AG04449 (cell line): ENCODE data around the gene FARS2.

Experiments used
- CTCF ChIA-PET: fragments of 350-600 bp; formaldehyde crosslinking; extraction: SDS; loops from one replicate; lab custom pipeline; 2021; ENCODE audit warnings: antibody characterized with exemption; lab: Yijun Ruan, JAX
- POLR2A ChIA-PET: fragments of 400-600, 350-600 bp; formaldehyde crosslinking; extraction: SDS; loops from one replicate; lab custom pipeline; 2020; ENCODE audit warnings: antibody characterized with exemption, inconsistent platforms; lab: Yijun Ruan, JAX
- DNase-seq: peaks from one replicate; pipeline ENCODE4 v3.0.0-alpha.2; 2010; ENCODE audit warnings: low read depth, low spot score
- H3K4me3 ChIP-seq: 2 replicates; pipeline ENCODE4 v1.5.1; 2011; ENCODE audit warnings: low read depth, mild to moderate bottlenecking, control low read depth, low read length
- CTCF ChIP-seq: IDR thresholded peaks from one replicate; pipeline ENCODE4 v1.5.1; 2011; ENCODE audit warnings: mild to moderate bottlenecking, moderate library complexity, low read length, control low read depth, inconsistent platforms; ENCODE audit not compliant: insufficient read depth; ENCODE audit errors: missing control alignments

Gene FARS2

GRCh38 chr6:5529015-5529414 lies 267.7 kb downstream of the FARS2 start:
- DNase-seq, result no peak
- TF ChIP-seq CTCF, result no peak
- ChIA-PET CTCF (no interaction called here), POLR2A (no interaction called here)
- no peak overlapping the region for H3K4me3 ChIP-seq

DNA sequence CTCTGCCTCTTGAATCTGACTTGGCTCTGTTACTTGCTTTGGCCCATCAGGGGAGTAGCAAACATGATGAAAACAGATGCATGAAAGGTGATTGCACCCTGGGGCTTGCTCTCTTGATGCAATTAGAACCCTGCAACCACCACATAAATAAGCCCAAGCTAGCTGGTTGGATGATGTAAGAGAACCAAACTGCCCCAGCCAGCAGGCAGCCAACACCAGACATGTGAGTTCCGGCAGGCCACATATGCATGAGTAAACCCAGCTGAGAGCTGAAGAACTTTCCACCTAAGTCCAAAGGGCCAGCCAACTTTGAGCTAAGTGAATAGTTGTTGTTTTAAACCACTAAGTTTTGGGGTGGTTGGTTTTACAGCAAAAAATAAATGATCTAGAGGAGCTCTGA lies 268.4 kb downstream of the FARS2 start:
- no peak for DNase-seq
- ChIA-PET POLR2A (no interaction called here), CTCF (interaction anchor here (1.0 kb wide), 1 partner anchor 58 kb away, joined by 5 read pairs; no protein-coding TSS in a partner anchor)
- no peak overlapping the region for H3K4me3 ChIP-seq
- TF ChIP-seq CTCF, result no peak

- ChIA-PET CTCF (no interaction called here), POLR2A (no interaction called here)
- DNase-seq, result no peak
- H3K4me3 ChIP-seq, result no peak overlapping the region
- TF ChIP-seq CTCF, result no peak
These were observed 269.8 kb downstream of the FARS2 start for GRCh38 chr6:5531161-5531560.

DNA sequence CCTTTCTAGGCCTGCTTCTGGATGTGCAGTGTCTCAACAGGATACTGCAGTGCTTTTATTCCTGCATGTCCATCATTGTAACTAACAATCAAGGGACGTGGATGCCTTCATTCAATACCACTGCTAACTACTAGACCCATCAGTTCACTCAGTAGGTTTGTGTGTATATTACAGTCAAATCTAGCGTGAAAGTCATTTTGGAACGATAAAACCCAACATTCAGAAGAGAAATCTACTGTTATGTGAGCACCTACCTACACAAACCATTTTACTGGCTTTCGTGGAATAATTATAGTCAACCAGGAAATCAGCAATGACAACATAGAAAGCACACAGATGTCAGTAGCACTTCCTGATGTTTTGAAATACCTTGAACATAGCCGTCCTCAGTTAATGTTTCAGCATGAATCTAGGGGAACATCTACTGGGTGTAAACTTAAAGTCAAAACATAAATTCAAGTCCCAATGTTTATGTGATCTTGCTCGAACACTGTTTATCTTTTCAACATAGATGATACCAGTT lies 270.6 kb downstream of the FARS2 start:
- TF ChIP-seq CTCF, result no peak
- ChIA-PET CTCF (no interaction called here), POLR2A (no interaction called here)
- no peak for DNase-seq
- no peak overlapping the region for H3K4me3 ChIP-seq

- no peak overlapping the region for H3K4me3 ChIP-seq
- TF ChIP-seq CTCF, result no peak
- CTCF ChIA-PET, result no interaction called here
- no peak for DNase-seq
- POLR2A ChIA-PET, result no interaction called here
These were observed 271.6 kb downstream of the FARS2 start for GRCh38 chr6:5532941-5533340.

GRCh38 chr6:5534643-5535042 lies 273.3 kb downstream of the FARS2 start:
- POLR2A ChIA-PET, result no interaction called here
- H3K4me3 ChIP-seq, result no peak overlapping the region
- no peak for DNase-seq
- TF ChIP-seq CTCF, result no peak
- CTCF ChIA-PET, result interaction anchor here (1.3 kb wide), 1 partner anchor 10 kb away, joined by 3 read pairs; no protein-coding TSS in a partner anchor
